Measurements from ENCODE around the gene OR2C1. TPM values are rescaled to one million over a fixed set of nuclear protein-coding genes. Genes with fewer than 3 reads are reported as not detected.

Gene OR2C1
- polyA plus RNA-seq = not detected

DNA sequence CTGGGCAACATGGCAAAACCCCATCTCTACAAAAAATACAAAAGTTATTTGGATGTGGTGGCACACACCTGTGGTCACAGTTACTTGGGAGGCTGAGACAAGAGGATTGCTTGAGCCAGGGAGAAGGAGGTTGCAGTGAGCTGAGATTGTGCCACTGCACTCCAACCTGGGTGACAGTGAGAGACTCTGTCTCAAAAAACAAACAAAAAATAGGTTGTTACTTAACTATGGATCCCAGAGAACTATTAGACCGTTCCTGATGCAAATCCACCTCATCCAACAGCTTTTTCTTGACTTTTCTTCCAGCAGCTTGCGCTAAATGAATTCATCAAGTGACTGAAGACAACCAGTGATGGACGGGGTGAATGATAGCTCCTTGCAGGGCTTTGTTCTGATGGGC is at the start of gene OR2C1:
Gene OR2C1, plus strand, starts transcription at position 301 of the 400 bp plus-strand sequence. Its CDS starts 52 bp downstream, at position 353.
- Mint-ChIP-seq H3K9me3 (peaks cover 11 to 19% (median 13%) of the 10 kb centered on the region in 3 donors), H3K4me3 (peak within 1 kb of the TSS in 1 of 4 donors; percentile 22), H3K27ac (no peak within 1 kb of the TSS), H3K27me3 (peaks cover 14% of the 10 kb centered on the region), H3K36me3 (peaks cover 4% of the 10 kb centered on the region), H3K4me1 (peaks cover 0 to 5% (median 1%) of the 10 kb centered on the region in 3 donors)

DNA sequence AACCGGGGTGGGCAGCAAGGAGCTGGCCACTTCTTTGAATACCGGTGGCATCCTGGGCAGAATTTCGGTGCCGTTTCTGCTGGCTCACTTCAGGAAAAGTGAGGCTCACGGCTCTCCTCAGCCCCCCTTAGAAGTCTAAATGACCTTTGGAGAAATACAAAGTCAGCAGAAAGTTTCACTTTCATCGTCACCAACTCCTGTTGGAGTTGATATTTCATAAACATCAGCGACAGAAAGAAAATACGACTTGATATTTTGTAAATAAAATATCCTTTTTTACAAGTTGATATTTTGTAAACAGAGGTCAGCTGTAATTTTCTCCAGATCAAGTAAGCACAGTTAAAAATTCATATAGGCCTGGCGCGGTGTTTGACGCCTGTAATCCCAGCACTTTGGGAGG is 49.6 kb upstream of the OR2C1 start:
- Mint-ChIP-seq H3K4me3 (peak overlapping the region; percentile 87 to 92 (median 90)), H3K36me3 (peaks cover 21% of the 10 kb centered on the region), H3K27me3 (no peaks in the 10 kb centered on the region), H3K9me3 (peaks cover under 1 to 24% (median 19%) of the 10 kb centered on the region in 3 donors), H3K4me1 (peaks cover 11 to 12% (median 11%) of the 10 kb centered on the region in 3 donors), H3K27ac (peak overlapping the region in 2 of 3 donors; percentile 88 to 91)

DNA sequence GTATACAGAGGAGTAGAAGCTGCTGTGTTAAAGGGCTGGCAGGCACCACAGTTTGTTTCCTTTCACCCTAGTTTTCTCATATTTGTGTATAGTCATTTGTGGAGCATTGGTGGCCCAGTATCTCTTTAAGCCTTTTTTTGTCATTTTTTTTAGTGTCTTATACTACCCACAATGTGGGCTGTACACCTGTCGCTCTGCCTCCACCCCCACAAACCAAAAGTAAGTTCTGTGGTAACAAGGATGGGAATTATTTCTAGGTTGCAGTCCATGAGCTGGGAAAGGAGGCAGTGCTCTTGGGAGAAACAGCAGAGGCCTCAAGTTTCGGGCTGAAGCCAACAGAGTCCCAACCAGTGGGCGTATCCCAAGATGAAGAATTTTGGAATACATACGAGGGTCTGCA is 44.2 kb upstream of the OR2C1 start:
- Mint-ChIP-seq H3K9me3 (peaks cover 19 to 55% (median 44%) of the 10 kb centered on the region in 3 donors), H3K4me1 (peaks cover 0 to 7% (median 4%) of the 10 kb centered on the region in 3 donors), H3K36me3 (peaks cover 44% of the 10 kb centered on the region), H3K4me3 (peak overlapping the region in 2 of 4 donors; percentile 20 to 32), H3K27me3 (no peaks in the 10 kb centered on the region), H3K27ac (no peak overlapping the region)

DNA sequence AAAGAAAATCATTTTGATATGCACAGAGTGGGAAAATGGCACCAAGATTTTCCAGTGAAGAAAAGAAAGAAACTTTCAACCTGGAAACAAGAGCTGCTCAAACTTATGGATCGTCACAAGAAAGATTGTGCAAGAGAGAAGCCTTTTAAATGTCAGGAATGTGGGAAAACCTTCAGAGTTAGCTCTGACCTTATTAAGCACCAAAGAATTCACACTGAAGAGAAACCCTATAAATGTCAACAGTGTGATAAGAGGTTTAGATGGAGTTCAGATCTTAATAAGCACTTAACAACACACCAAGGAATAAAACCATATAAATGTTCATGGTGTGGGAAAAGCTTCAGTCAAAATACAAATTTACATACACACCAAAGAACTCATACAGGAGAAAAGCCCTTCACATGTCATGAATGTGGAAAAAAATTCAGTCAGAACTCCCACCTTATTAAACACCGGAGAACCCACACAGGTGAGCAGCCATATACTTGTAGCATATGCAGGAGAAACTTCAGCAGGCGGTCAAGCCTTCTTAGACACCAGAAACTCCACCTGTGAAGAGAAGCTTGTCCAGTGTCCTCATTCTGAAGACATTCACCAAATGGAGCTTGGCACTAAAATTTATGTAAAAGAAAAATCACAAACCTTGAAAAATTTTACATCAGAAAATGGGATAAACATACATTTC is 38.2 kb upstream of the OR2C1 start:
- peaks cover 40% of the 10 kb centered on the region for H3K36me3 Mint-ChIP-seq
- H3K27ac Mint-ChIP-seq = no peak overlapping the region
- peaks cover 43 to 71% (median 53%) of the 10 kb centered on the region in 3 donors for H3K9me3 Mint-ChIP-seq
- H3K4me3 Mint-ChIP-seq = no peak overlapping the region
- peaks cover 0 to 2% (median 0%) of the 10 kb centered on the region in 3 donors for H3K4me1 Mint-ChIP-seq
- no peaks in the 10 kb centered on the region for H3K27me3 Mint-ChIP-seq

DNA sequence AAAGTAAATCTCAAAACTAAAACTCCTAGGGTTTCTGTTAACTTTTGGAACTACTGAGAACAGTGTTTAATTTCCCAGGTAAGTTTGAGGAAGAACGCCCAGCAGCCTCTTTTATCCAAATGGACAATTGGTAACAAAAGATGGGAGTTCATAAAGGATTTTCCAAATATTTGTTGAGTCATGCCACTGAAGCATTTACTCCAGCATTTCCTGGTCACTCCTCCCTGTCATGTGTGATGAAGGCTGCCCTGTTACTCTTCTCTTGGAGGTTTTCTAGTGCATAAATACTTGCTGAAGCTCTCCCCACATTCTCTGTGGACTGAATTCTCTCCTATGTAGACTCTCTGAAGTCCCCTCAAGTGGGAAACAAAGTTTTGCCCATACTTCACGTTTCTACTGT is 33.9 kb upstream of the OR2C1 start:
- Mint-ChIP-seq H3K36me3 (peaks cover 11% of the 10 kb centered on the region), H3K27ac (no peak overlapping the region), H3K4me1 (no peaks in the 10 kb centered on the region), H3K4me3 (no peak overlapping the region), H3K27me3 (no peaks in the 10 kb centered on the region), H3K9me3 (peaks cover 26 to 37% (median 34%) of the 10 kb centered on the region in 3 donors)

DNA sequence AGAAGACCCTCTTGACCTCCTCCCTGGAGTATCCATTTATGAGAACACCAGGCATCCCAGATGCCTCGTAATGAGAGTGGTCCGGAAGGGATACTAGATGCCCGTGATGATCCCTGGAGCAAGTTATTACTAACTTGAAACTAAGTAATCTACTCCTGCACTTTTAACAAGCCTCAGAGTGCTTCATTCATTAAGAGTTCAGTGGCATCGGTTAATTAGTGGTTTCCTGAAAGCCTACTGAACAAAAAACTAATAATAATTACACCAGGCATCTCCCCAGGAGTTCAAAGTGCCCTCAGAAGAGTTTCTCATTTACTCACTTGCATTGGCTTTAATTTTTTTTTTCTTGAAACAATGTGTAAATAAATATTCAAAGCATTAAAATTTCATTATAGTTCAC is 28.2 kb upstream of the OR2C1 start:
- H3K27me3 Mint-ChIP-seq = no peaks in the 10 kb centered on the region
- no peak overlapping the region for H3K27ac Mint-ChIP-seq
- peaks cover 8 to 21% (median 8%) of the 10 kb centered on the region in 3 donors for H3K9me3 Mint-ChIP-seq
- H3K4me3 Mint-ChIP-seq = no peak overlapping the region
- H3K36me3 Mint-ChIP-seq = no peaks in the 10 kb centered on the region
- no peaks in the 10 kb centered on the region for H3K4me1 Mint-ChIP-seq

DNA sequence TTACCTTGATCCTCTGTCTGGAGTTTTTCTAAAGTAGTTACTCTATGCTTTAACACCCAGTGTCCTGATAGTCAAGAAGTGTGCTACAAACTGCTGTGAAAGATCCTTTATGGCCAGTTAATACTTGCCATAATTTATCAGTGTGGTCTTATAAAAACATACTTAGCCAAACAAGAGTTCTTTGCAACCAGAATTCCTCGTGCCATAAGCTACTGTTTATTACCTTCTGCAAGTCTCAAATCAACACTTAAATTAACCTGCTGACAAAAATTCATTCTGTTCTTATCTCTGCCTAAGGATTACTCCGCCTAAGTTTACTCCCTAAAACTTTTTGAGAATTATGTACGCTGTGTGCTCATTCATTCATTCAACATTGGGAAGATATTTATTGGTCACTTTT is 27.6 kb upstream of the OR2C1 start:
- Mint-ChIP-seq H3K9me3 (peaks cover 8 to 24% (median 8%) of the 10 kb centered on the region in 3 donors), H3K4me1 (no peaks in the 10 kb centered on the region)

DNA sequence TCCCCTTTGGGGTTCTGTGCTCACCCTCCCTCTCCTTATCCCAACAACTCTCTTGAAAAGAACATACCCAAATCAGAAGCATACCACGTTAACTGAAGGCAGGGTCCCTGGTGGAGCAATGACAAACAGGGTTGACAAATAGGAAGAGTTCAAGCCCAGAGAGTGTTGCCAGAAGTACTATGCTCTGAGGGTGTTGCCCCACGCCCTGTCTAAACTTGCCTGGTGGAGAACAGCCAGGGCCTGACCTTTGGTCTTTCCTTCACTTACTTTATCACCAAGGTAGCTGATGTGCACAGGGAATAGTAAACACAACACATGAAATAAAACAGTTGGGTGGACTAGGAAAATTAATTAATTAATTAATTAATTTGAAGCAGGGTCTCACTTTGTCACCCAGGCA is 27.0 kb upstream of the OR2C1 start:
- H3K27me3 Mint-ChIP-seq = no peaks in the 10 kb centered on the region
- peaks cover 8 to 23% (median 8%) of the 10 kb centered on the region in 3 donors for H3K9me3 Mint-ChIP-seq
- no peaks in the 10 kb centered on the region for H3K36me3 Mint-ChIP-seq
- no peak overlapping the region for H3K4me3 Mint-ChIP-seq
- H3K27ac Mint-ChIP-seq = peak overlapping the region in 1 of 3 donors; percentile 73
- no peaks in the 10 kb centered on the region for H3K4me1 Mint-ChIP-seq

More for the DNA sequence above, 27.6 kb upstream of the OR2C1 start:
- peak overlapping the region in 1 of 3 donors; percentile 73 for H3K27ac Mint-ChIP-seq
- no peaks in the 10 kb centered on the region for H3K36me3 Mint-ChIP-seq
- no peak overlapping the region for H3K4me3 Mint-ChIP-seq
- no peaks in the 10 kb centered on the region for H3K27me3 Mint-ChIP-seq

DNA sequence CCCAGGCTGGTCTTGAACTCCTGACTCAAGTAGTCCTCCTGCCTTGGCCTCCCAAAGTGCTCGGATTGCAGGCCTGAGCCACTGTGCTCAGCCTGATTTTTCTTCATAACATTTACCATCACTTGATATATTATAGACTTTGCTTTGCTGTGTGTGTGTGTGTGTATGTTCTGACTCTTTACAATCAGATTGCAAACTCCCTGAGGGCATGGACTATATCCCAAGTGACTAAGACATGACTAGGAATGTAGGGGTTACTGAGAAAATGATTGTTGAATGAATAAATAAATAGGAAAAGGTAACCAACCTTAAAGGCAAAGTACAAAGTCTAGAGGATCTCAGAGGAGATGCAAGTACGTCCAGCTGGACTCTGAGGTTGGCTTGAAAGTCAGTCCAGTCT is 9.6 kb upstream of the OR2C1 start:
- H3K9me3 Mint-ChIP-seq = peaks cover 0 to 4% (median 4%) of the 10 kb centered on the region in 3 donors
- no peaks in the 10 kb centered on the region for H3K4me1 Mint-ChIP-seq
- H3K27me3 Mint-ChIP-seq = no peaks in the 10 kb centered on the region
- H3K36me3 Mint-ChIP-seq = no peaks in the 10 kb centered on the region
- no peak overlapping the region for H3K4me3 Mint-ChIP-seq
- H3K27ac Mint-ChIP-seq = no peak overlapping the region

DNA sequence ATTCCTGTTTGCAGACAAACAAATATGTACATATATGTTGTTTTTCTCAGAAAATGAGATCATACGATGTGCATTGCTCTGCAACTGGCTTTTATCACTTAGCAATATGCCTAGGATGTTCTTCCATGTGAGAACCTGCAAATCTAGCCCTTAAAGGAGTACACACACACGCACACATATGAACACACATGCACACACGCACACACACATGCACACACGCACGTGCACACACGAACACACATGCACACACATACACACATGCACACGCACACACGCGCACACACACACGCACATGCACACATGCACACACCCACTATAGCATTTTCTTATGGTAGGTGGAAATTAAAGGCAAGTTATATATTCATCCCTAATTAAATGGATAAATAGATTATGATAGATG is 8.1 kb upstream of the OR2C1 start:
- Mint-ChIP-seq H3K4me1 (no peaks in the 10 kb centered on the region), H3K27me3 (no peaks in the 10 kb centered on the region), H3K27ac (no peak overlapping the region), H3K4me3 (no peak overlapping the region), H3K9me3 (peaks cover 0 to 8% (median 4%) of the 10 kb centered on the region in 3 donors), H3K36me3 (no peaks in the 10 kb centered on the region)

DNA sequence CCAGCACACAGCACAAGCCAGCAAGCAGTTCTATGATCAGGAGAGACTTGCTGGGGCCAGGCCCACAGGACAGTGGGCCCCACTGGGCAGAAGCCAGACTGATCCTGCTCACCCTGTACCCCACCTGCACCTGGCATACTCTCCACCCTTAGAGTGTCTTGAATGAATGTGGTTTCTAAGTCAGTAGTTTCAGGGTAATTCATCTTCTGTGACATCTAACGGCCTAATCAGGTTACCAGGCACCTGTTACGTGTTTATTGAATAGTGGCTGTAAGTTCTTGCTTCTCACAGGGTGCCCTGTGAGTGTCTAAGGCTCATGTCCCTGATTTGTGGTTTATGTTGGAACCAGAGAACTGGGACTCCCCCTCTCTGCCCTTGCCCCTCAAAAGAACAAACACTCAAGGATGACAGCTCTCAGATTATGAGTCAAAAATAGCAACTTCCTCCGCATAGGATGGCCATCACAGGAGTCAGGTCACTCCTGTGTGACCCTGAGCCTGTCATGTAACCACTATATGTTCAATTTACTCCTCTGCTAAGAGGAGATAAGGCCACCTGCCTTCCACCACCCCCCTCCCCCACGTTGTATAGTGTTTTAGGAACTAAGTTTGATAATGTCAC is 7.0 kb upstream of the OR2C1 start:
- Mint-ChIP-seq H3K9me3 (peaks cover 0 to 8% (median 2%) of the 10 kb centered on the region in 3 donors), H3K4me1 (peaks cover 0 to 1% (median 0%) of the 10 kb centered on the region in 3 donors), H3K4me3 (no peak overlapping the region), H3K36me3 (no peaks in the 10 kb centered on the region), H3K27ac (peak overlapping the region in 1 of 3 donors; percentile 57), H3K27me3 (no peaks in the 10 kb centered on the region)

DNA sequence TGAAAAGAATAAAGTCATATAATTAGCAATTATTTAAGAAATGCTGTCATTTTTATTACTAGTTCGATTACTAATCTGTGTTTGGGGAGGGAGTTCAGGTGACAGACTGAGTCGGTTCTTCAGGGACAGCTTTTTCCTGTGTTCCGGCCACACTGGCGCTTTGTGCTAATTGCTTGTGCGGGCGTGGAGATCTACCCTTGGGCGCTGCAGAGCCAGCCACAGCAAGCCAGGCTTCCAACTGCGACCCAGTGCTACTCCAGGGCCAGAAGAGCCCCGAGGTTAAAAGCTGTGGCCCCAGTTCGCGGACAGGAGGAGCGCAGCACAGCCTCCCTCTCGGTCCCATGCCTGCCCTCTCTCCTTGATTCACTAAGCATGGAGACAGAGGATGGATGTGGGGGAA is 6.5 kb upstream of the OR2C1 start:
- Mint-ChIP-seq H3K4me3 (no peak overlapping the region), H3K9me3 (peaks cover under 1 to 8% (median 2%) of the 10 kb centered on the region in 3 donors), H3K27me3 (peaks cover under 1% of the 10 kb centered on the region), H3K27ac (peak overlapping the region in 2 of 3 donors; percentile 53 to 57), H3K4me1 (peaks cover 0 to 1% (median 1%) of the 10 kb centered on the region in 3 donors), H3K36me3 (no peaks in the 10 kb centered on the region)

DNA sequence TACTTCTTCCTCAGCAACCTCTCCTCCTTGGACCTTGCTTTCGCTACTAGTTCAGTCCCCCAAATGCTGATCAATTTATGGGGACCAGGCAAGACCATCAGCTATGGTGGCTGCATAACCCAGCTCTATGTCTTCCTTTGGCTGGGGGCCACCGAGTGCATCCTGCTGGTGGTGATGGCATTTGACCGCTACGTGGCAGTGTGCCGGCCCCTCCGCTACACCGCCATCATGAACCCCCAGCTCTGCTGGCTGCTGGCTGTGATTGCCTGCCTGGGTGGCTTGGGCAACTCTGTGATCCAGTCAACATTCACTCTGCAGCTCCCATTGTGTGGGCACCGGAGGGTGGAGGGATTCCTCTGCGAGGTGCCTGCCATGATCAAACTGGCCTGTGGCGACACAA is 429 bp downstream of the OR2C1 start:
- H3K36me3 Mint-ChIP-seq = peaks cover 8% of the 10 kb centered on the region
- H3K4me3 Mint-ChIP-seq = no peak overlapping the region
- H3K9me3 Mint-ChIP-seq = peaks cover 11 to 19% (median 13%) of the 10 kb centered on the region in 3 donors
- H3K4me1 Mint-ChIP-seq = peaks cover 0 to 5% (median 1%) of the 10 kb centered on the region in 3 donors
- no peak overlapping the region for H3K27ac Mint-ChIP-seq
- H3K27me3 Mint-ChIP-seq = peaks cover 19% of the 10 kb centered on the region

DNA sequence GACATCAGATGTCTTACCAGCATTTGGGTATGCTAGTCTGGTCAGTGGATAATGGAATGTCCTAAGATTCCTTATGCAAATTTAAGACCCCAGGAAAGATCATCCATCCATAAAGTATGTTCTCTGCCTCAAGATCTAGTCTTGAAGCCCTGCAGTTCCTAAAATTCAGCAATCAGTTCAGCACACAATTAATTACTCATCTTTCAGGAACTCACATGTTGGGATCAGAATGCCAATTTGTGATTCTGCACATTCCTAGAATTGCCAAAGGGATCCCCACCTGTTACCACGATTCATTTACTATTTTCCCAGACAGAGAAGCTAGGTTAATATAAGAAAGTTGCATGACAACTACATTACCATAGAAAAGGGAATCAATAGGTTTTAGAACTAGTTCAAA is 3.2 kb downstream of the OR2C1 start:
- H3K36me3 Mint-ChIP-seq = peaks cover 8% of the 10 kb centered on the region
- no peak overlapping the region for H3K4me3 Mint-ChIP-seq
- peaks cover 22% of the 10 kb centered on the region for H3K27me3 Mint-ChIP-seq
- no peak overlapping the region for H3K27ac Mint-ChIP-seq
- peaks cover 12 to 27% (median 22%) of the 10 kb centered on the region in 3 donors for H3K9me3 Mint-ChIP-seq
- H3K4me1 Mint-ChIP-seq = peaks cover 0 to 5% (median 0%) of the 10 kb centered on the region in 3 donors

DNA sequence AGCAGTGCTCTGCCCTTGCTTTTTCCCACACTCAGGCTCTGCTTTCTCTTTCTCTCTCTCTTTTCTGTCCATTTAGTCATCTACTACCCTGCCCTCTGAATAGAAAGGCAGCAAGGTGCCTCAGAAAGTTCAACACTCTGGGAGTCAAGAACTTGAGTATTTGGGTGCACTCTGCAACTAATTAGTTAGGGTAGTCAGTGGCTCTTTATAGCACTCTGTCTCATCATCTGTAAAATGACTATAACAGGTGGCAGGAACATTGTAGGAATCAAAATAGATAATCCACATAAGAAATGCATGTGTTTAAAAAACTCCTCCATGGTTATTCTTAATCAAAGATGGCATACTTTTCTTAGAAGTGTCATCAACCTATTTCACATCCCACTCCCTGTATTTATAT is 7.2 kb downstream of the OR2C1 start:
- no peak overlapping the region for H3K27ac Mint-ChIP-seq
- H3K4me1 Mint-ChIP-seq = peaks cover 0 to 5% (median 2%) of the 10 kb centered on the region in 3 donors
- H3K9me3 Mint-ChIP-seq = peaks cover 15 to 39% (median 19%) of the 10 kb centered on the region in 3 donors
- H3K36me3 Mint-ChIP-seq = peaks cover 10% of the 10 kb centered on the region
- peaks cover 16% of the 10 kb centered on the region for H3K27me3 Mint-ChIP-seq
- no peak overlapping the region for H3K4me3 Mint-ChIP-seq

Measured in IgD-negative memory B cell (primary cell).